T-helper 17 cell (primary cell): ENCODE measurements around the gene MFGE8. TPM values are rescaled to one million over a fixed set of nuclear protein-coding genes. Genes with fewer than 3 reads are reported as not detected.
"Not testable (repeated sequence)": the region's sequence is repeated elsewhere in the genome, so short reads cannot be mapped to it uniquely, and the experiment has no call there.

Source experiments
- ATAC-seq: fragments of 150-1000 bp; cut with Tn5 transposase; 2 replicates; pipeline ENCODE4 v1.10.0; 2021; ENCODE audit warnings: mild to moderate bottlenecking, moderate library complexity
- DNase-seq, 3 donors: peaks; one replicate each; pipeline versions ENCODE4 v3.0.0 to v3.0.0-alpha.2; 2020 to 2021
- H3K9me3 ChIP-seq: one replicate; pipeline ENCODE4 v1.7.0; 2013; ENCODE audit warnings: low read length, mild to moderate bottlenecking; ENCODE audit not compliant: control insufficient read depth, poor library complexity, severe bottlenecking
- H3K27ac Mint-ChIP-seq: one replicate; pipeline ENCODE4 v1.8.0; 2022; ENCODE audit warnings: mild to moderate bottlenecking, moderate library complexity, mixed read lengths
- H3K27me3 Mint-ChIP-seq: one replicate; pipeline ENCODE4 v1.8.0; 2022; ENCODE audit warnings: mixed read lengths
- H3K36me3 Mint-ChIP-seq: one replicate; pipeline ENCODE4 v1.8.0; 2022; ENCODE audit warnings: low read depth, mixed read lengths
- H3K4me1 Mint-ChIP-seq: one replicate; pipeline ENCODE4 v1.8.0; 2022; ENCODE audit warnings: mild to moderate bottlenecking, mixed read lengths
- H3K4me3 Mint-ChIP-seq: one replicate; pipeline ENCODE4 v1.8.0; 2022; ENCODE audit warnings: mild to moderate bottlenecking, moderate library complexity, mixed read lengths
- total RNA-seq, 4 donors: library from RNA in 2 of 4; stranded (reverse) in 2 of 4; gene quantifications; one replicate each; pipeline ENCODE4 v1.2.3 and lab custom pipeline; 2022 to 2026

Gene MFGE8
- total RNA-seq (10 to 100 TPM; 69.1 to 77.8 TPM), total RNA-seq (lab: John Stamatoyannopoulos, UW) (24.5 to 44.2 reads per million in 2 donors)

GRCh38 chr15:88913017-88913849 lies at the start of gene MFGE8:
Gene MFGE8, minus strand, starts transcription at chr15:88913379. Its CDS starts 60 bp downstream, at chr15:88913319.
- ATAC-seq (peak; percentile 95), DNase-seq (peak; percentile 55 to 67 (median 65))
- Mint-ChIP-seq H3K36me3 (no peaks in the 10 kb centered on the region), H3K4me3 (peak within 1 kb of the TSS; percentile 97), H3K27ac (peak within 1 kb of the TSS; percentile 85), H3K27me3 (peaks cover 16% of the 10 kb centered on the region), H3K4me1 (peaks cover 23% of the 10 kb centered on the region)
- no peaks in the 10 kb centered on the region for H3K9me3 ChIP-seq

- Mint-ChIP-seq H3K27ac (no peak overlapping the region), H3K4me1 (peaks cover 2% of the 10 kb centered on the region), H3K36me3 (peaks cover 2% of the 10 kb centered on the region), H3K27me3 (no peaks in the 10 kb centered on the region), H3K4me3 (no peak overlapping the region)
- no peak for DNase-seq
- no peak for ATAC-seq
- no peaks in the 10 kb centered on the region for H3K9me3 ChIP-seq
Measured at GRCh38 chr15:88959445-88959844, 46.3 kb upstream of the MFGE8 start.

- peaks cover 5% of the 10 kb centered on the region for H3K4me1 Mint-ChIP-seq
- DNase-seq (no peak), ATAC-seq (no peak)
- H3K4me3 Mint-ChIP-seq, result no peak overlapping the region
- peaks cover 4% of the 10 kb centered on the region for H3K27me3 Mint-ChIP-seq
- peaks cover 2% of the 10 kb centered on the region for H3K36me3 Mint-ChIP-seq
- H3K27ac Mint-ChIP-seq, result no peak overlapping the region
- no peaks in the 10 kb centered on the region for H3K9me3 ChIP-seq
Measured at GRCh38 chr15:88956906-88957305, 43.7 kb upstream of the MFGE8 start.

- Mint-ChIP-seq H3K27me3 (peaks cover 4% of the 10 kb centered on the region), H3K4me1 (peaks cover 2% of the 10 kb centered on the region), H3K4me3 (no peak overlapping the region), H3K36me3 (peaks cover 2% of the 10 kb centered on the region), H3K27ac (no peak overlapping the region)
- DNase-seq, result no peak
- H3K9me3 ChIP-seq, result no peaks in the 10 kb centered on the region
- no peak for ATAC-seq
Measured at GRCh38 chr15:88956263-88956662, 43.1 kb upstream of the MFGE8 start.

GRCh38 chr15:88954431-88955277 lies 41.5 kb upstream of the MFGE8 start:
- peaks cover 2% of the 10 kb centered on the region for H3K36me3 Mint-ChIP-seq
- no peak overlapping the region for H3K27ac Mint-ChIP-seq
- DNase-seq, result no peak
- H3K27me3 Mint-ChIP-seq, result peaks cover 7% of the 10 kb centered on the region
- H3K4me1 Mint-ChIP-seq, result peaks cover 3% of the 10 kb centered on the region
- no peak for ATAC-seq
- no peaks in the 10 kb centered on the region for H3K9me3 ChIP-seq
- H3K4me3 Mint-ChIP-seq, result no peak overlapping the region

- Mint-ChIP-seq H3K4me3 (no peak overlapping the region), H3K27ac (no peak overlapping the region), H3K27me3 (peaks cover 10% of the 10 kb centered on the region), H3K36me3 (peaks cover 2% of the 10 kb centered on the region), H3K4me1 (peaks cover 6% of the 10 kb centered on the region)
- no peak for ATAC-seq
- H3K9me3 ChIP-seq, result no peaks in the 10 kb centered on the region
- DNase-seq, result no peak
Measured at GRCh38 chr15:88950600-88951160, 37.5 kb upstream of the MFGE8 start.

GRCh38 chr15:88949734-88950400 lies 36.7 kb upstream of the MFGE8 start:
- Mint-ChIP-seq H3K4me3 (no peak overlapping the region), H3K36me3 (no peaks in the 10 kb centered on the region), H3K4me1 (peaks cover 6% of the 10 kb centered on the region), H3K27ac (no peak overlapping the region), H3K27me3 (peaks cover 10% of the 10 kb centered on the region)
- H3K9me3 ChIP-seq, result no peaks in the 10 kb centered on the region
- ATAC-seq (no peak), DNase-seq (no peak)

- Mint-ChIP-seq H3K36me3 (peaks cover 2% of the 10 kb centered on the region), H3K27ac (no peak overlapping the region), H3K4me1 (peaks cover 5% of the 10 kb centered on the region), H3K4me3 (no peak overlapping the region), H3K27me3 (peaks cover 13% of the 10 kb centered on the region)
- H3K9me3 ChIP-seq, result no peaks in the 10 kb centered on the region
- no peak for ATAC-seq
- no peak for DNase-seq
Measured at GRCh38 chr15:88940110-88940675, 27.0 kb upstream of the MFGE8 start.

GRCh38 chr15:88939486-88939806 lies 26.3 kb upstream of the MFGE8 start:
- Mint-ChIP-seq H3K36me3 (peaks cover 2% of the 10 kb centered on the region), H3K4me1 (peaks cover 5% of the 10 kb centered on the region), H3K27me3 (peaks cover 17% of the 10 kb centered on the region), H3K27ac (peak overlapping the region; percentile 79), H3K4me3 (no peak overlapping the region)
- DNase-seq (no peak), ATAC-seq (no peak)
- H3K9me3 ChIP-seq, result no peaks in the 10 kb centered on the region

GRCh38 chr15:88938802-88939485 lies 25.8 kb upstream of the MFGE8 start:
- Mint-ChIP-seq H3K27ac (peak overlapping the region; percentile 79), H3K27me3 (peaks cover 19% of the 10 kb centered on the region), H3K4me1 (peaks cover 5% of the 10 kb centered on the region), H3K36me3 (peaks cover 2% of the 10 kb centered on the region), H3K4me3 (no peak overlapping the region)
- no peaks in the 10 kb centered on the region for H3K9me3 ChIP-seq
- no peak for DNase-seq
- no peak for ATAC-seq

GRCh38 chr15:88934449-88934848 lies 21.3 kb upstream of the MFGE8 start:
- not testable (repeated sequence) for H3K4me3 Mint-ChIP-seq, H3K4me1 Mint-ChIP-seq, H3K9me3 ChIP-seq, H3K36me3 Mint-ChIP-seq, DNase-seq, H3K27ac Mint-ChIP-seq, ATAC-seq
- H3K27me3 Mint-ChIP-seq, result peaks cover 58% of the 10 kb centered on the region

GRCh38 chr15:88932875-88933330 lies 19.7 kb upstream of the MFGE8 start:
- no peaks in the 10 kb centered on the region for H3K36me3 Mint-ChIP-seq
- no peak overlapping the region for H3K27ac Mint-ChIP-seq
- no peaks in the 10 kb centered on the region for H3K4me1 Mint-ChIP-seq
- DNase-seq (no peak), ATAC-seq (no peak)
- H3K27me3 Mint-ChIP-seq, result peaks cover 58% of the 10 kb centered on the region
- H3K4me3 Mint-ChIP-seq, result no peak overlapping the region
- H3K9me3 ChIP-seq, result no peaks in the 10 kb centered on the region
